CD14-positive monocyte (primary cell): ENCODE results near the gene SMAD9. TPM values are rescaled to one million over a fixed set of nuclear protein-coding genes. Genes with fewer than 3 reads are reported as not detected.

Source experiments
- DNase-seq, 3 donors: peaks; one replicate each; pipeline ENCODE4 v3.0.0-alpha.2; 2011 to 2022
- H2AFZ ChIP-seq: 2 replicates; pipeline ENCODE4 v1.6.0; 2012; ENCODE audit warnings: mild to moderate bottlenecking, low read depth, low read length, inconsistent platforms; ENCODE audit not compliant: insufficient read depth, poor library complexity, severe bottlenecking
- H3K27ac ChIP-seq, 2 donors: 1 replicate in 1 of 2; 2 replicates in 1 of 2; pipeline ENCODE4 v1.5.1; 2012 to 2013; ENCODE audit warnings: low read length in 2 of 2, control low read depth in 1 of 2, inconsistent platforms in 1 of 2, low read depth in 1 of 2, mild to moderate bottlenecking in 1 of 2
- H3K27me3 ChIP-seq, 2 donors: one replicate each; pipeline versions ENCODE4 v1.6.0 to v1.6.1; 2011 to 2013; ENCODE audit warnings: low read length in 2 of 2; ENCODE audit not compliant: control insufficient read depth in 2 of 2, insufficient read depth in 2 of 2
- H3K36me3 ChIP-seq, 2 donors: replicated peaks in 1 of 2; 1 replicate in 1 of 2; 2 replicates in 1 of 2; pipeline versions ENCODE4 v1.5.1 to v1.6.1; 2012 to 2013; ENCODE audit warnings: low read length in 2 of 2, control low read depth in 1 of 2, inconsistent platforms in 1 of 2, mild to moderate bottlenecking in 1 of 2; ENCODE audit not compliant: insufficient read depth in 2 of 2, control insufficient read depth in 1 of 2
- H3K4me1 ChIP-seq, 2 donors: 1 replicate in 1 of 2; 2 replicates in 1 of 2; pipeline versions ENCODE4 v1.5.1 to v1.6.1; 2012 to 2013; ENCODE audit warnings: low read length in 2 of 2, control low read depth in 1 of 2, inconsistent platforms in 1 of 2, mild to moderate bottlenecking in 1 of 2, moderate library complexity in 1 of 2; ENCODE audit not compliant: insufficient read depth in 2 of 2, control insufficient read depth in 1 of 2
- H3K4me2 ChIP-seq: replicated peaks from 2 replicates; pipeline ENCODE3; 2012; ENCODE audit warnings: low read length, moderate library complexity, mild to moderate bottlenecking; ENCODE audit not compliant: poor library complexity, severe bottlenecking; ENCODE audit errors: extremely low read depth
- H3K4me3 ChIP-seq, 3 experiments: fragments of 200-600 bp in 1 of 3; sonication (generic) in 1 of 3; replicated peaks in 1 of 3; 1 replicate in 2 of 3; 2 replicates in 1 of 3; pipeline ENCODE4 v1.5.1; 2011 to 2013; ENCODE audit warnings: low read length in 3 of 3, mild to moderate bottlenecking in 3 of 3, control low read depth in 2 of 3, low read depth in 2 of 3, inconsistent platforms in 1 of 3, moderate library complexity in 1 of 3
- H3K79me2 ChIP-seq: 2 replicates; pipeline ENCODE4 v1.6.0; 2012; ENCODE audit warnings: mild to moderate bottlenecking, control low read depth, inconsistent platforms, low read length, moderate library complexity; ENCODE audit not compliant: insufficient read depth
- H3K9ac ChIP-seq: 2 replicates; pipeline ENCODE4 v1.6.0; 2017; ENCODE audit warnings: low read length, mild to moderate bottlenecking; ENCODE audit not compliant: insufficient read depth, poor library complexity, severe bottlenecking
- H3K9me3 ChIP-seq, 2 donors: replicated peaks in 1 of 2; 1 replicate in 1 of 2; 2 replicates in 1 of 2; pipeline versions ENCODE4 v1.5.1 to v1.6.1; 2012 to 2013; ENCODE audit warnings: low read length in 2 of 2, control low read depth in 1 of 2; ENCODE audit not compliant: control insufficient read depth in 1 of 2, insufficient read depth in 1 of 2
- H4K20me1 ChIP-seq: 2 replicates; pipeline ENCODE4 v1.6.0; 2012; ENCODE audit warnings: mild to moderate bottlenecking, low read length, control low read depth, moderate library complexity; ENCODE audit not compliant: insufficient read depth
- H3K27ac Mint-ChIP-seq, 7 donors: one replicate each; pipeline ENCODE4 v1.8.0; 2020; ENCODE audit warnings: mild to moderate bottlenecking in 7 of 7, mixed read lengths in 7 of 7, moderate library complexity in 6 of 7, inconsistent platforms in 2 of 7
- H3K27me3 Mint-ChIP-seq, 3 donors: one replicate each; pipeline ENCODE4 v1.8.0; 2021 to 2022; ENCODE audit warnings: low read depth in 3 of 3, mild to moderate bottlenecking in 3 of 3, mixed read lengths in 3 of 3, moderate library complexity in 3 of 3, inconsistent platforms in 1 of 3
- H3K36me3 Mint-ChIP-seq, 2 donors: one replicate each; pipeline ENCODE4 v1.8.0; 2020; ENCODE audit warnings: mixed read lengths in 2 of 2, inconsistent platforms in 1 of 2, mild to moderate bottlenecking in 1 of 2
- H3K4me1 Mint-ChIP-seq: one replicate; pipeline ENCODE4 v1.8.0; 2020; ENCODE audit warnings: mild to moderate bottlenecking, mixed read lengths
- H3K4me3 Mint-ChIP-seq, 2 donors: one replicate each; pipeline ENCODE4 v1.8.0; 2020; ENCODE audit warnings: mild to moderate bottlenecking in 2 of 2, mixed read lengths in 2 of 2, moderate library complexity in 1 of 2
- H3K9me3 Mint-ChIP-seq, 7 donors: one replicate each; pipeline ENCODE4 v1.8.0; 2020 to 2022; ENCODE audit warnings: mixed read lengths in 7 of 7, mild to moderate bottlenecking in 6 of 7, moderate library complexity in 6 of 7, inconsistent platforms in 2 of 7
- WGBS: methylation state at CpG from one replicate; pipeline ENCODE4 v1.1.5; 2013; ENCODE audit warnings: missing lambda C conversion rate; ENCODE audit not compliant: insufficient coverage; 5-methylcytosine and 5-hydroxymethylcytosine counted together
- intact Hi-C, 2 donors: fragments of 100-400 bp; cut with micrococcal nuclease; formaldehyde crosslinking; loops; one replicate each; pipeline versions ENCODE4 v1.15.0 to v1.15.1; 2023
- polyA plus RNA-seq, 3 donors: library from polyadenylated mRNA; depleted of rRNA in 1 of 3; unstranded in 2 of 3; stranded (reverse) in 1 of 3; fragments of 300-500 nt in 2 of 3; fragments of >200 nt in 1 of 3; fragmentation: Illumina TruSeq in 2 of 3; gene quantifications; 1 replicate in 2 of 3; 2 replicates in 1 of 3; pipeline ENCODE4 v1.2.3, GENCODE V29; 2012 to 2021
- TF ChIP-seq, protein P1 (sequence below): fragments of 200-600 bp; IDR thresholded peaks from one replicate; pipeline ENCODE4 v1.8.0; 2022; ENCODE audit warnings: antibody characterized with exemption, mild to moderate bottlenecking

The SMAD9 gene
- polyA plus RNA-seq, 3 donors: not detected

DNA sequence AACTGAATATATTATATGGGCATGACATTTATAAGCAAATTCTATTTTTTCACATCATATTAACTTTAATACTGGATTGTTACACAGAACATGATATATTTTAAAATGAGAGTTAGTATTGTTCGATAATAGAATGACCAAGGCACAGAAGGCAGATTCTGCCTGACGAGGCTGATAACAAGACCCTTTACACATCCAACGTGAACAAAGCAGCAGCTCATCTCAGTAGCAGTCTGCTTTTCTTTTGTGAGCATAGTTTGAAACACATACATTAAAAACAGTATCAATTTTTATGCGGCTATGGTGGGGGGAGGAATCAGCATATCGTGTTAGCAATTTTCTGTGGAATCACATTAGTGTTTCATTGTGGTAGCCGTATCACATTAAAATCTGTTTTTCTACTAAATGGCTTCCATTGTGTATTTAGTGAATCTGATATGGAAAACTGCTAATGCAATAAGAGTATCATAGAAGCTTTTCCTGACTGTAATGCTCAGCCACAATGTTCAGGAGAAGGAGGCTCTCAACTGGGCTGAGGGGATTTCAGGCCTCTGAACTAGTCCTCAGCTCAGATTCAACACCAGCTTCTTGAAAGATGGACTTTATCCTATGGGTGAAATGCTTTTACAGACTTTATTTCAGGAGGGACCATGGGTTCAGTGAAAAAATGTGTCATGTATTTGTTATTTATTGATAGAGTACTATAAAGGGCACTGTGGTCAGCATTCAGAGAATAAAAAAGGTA lies 4.0 kb downstream of the SMAD9 start:
- Histone ChIP-seq H3K9me3 (no peaks in the 10 kb centered on the region), H3K27ac (no peak overlapping the region), H3K9ac (no peak overlapping the region), H3K27me3 (peaks cover 42 to 44% of the 10 kb centered on the region in 2 donors), H3K79me2 (no peaks in the 10 kb centered on the region), H3K36me3 (no peaks in the 10 kb centered on the region), H3K4me1 (peaks cover 3 to 5% of the 10 kb centered on the region in 2 donors), H4K20me1 (no peaks in the 10 kb centered on the region), H3K4me2 (no peak overlapping the region), H2AFZ (no peak overlapping the region), H3K4me3 (no peak overlapping the region)
- no peak overlapping the region for H3K4me3 Mint-ChIP-seq
- TF ChIP-seq, protein P1, sequence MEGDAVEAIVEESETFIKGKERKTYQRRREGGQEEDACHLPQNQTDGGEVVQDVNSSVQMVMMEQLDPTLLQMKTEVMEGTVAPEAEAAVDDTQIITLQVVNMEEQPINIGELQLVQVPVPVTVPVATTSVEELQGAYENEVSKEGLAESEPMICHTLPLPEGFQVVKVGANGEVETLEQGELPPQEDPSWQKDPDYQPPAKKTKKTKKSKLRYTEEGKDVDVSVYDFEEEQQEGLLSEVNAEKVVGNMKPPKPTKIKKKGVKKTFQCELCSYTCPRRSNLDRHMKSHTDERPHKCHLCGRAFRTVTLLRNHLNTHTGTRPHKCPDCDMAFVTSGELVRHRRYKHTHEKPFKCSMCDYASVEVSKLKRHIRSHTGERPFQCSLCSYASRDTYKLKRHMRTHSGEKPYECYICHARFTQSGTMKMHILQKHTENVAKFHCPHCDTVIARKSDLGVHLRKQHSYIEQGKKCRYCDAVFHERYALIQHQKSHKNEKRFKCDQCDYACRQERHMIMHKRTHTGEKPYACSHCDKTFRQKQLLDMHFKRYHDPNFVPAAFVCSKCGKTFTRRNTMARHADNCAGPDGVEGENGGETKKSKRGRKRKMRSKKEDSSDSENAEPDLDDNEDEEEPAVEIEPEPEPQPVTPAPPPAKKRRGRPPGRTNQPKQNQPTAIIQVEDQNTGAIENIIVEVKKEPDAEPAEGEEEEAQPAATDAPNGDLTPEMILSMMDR: no peak
- peaks cover 0 to 5% (median 3%) of the 10 kb centered on the region in 7 donors for H3K9me3 Mint-ChIP-seq
- peaks cover 9% of the 10 kb centered on the region for H3K4me1 Mint-ChIP-seq
- peaks cover 41 to 55% (median 43%) of the 10 kb centered on the region in 3 donors for H3K27me3 Mint-ChIP-seq
- no peak overlapping the region for H3K27ac Mint-ChIP-seq
- intact Hi-C loops: no loop called here
- DNase-seq: no peak
- H3K36me3 Mint-ChIP-seq: peaks cover 0 to 3% of the 10 kb centered on the region in 2 donors
- WGBS: no CpG with 5 or more reads among the region's 6 CpGs

DNA sequence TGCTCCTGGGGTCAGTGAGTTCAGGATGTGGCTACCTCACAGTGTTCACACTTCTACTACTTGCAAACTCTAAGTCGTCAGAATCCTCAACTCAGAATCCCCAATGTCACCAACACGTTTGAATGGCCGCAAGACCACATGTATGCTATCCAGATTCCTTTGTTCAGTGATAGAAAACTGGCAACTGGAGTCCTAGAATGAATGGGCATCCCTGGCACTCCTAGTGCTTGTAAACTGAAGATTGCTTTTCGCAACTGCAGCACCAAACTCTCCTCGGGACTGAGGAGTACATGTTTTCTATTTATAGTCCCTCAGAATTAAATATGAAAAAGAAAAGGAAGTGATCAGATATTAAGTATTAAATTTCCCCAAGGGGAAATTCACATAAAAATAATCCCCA lies 4.9 kb downstream of the SMAD9 start:
- WGBS: 84% methylated on average over 3 of the region's 5 CpGs
- H3K27ac Mint-ChIP-seq: no peak overlapping the region

More for the DNA sequence above, 4.9 kb downstream of the SMAD9 start:
- Histone ChIP-seq H3K79me2 (no peaks in the 10 kb centered on the region), H3K27me3 (peaks cover 35 to 37% of the 10 kb centered on the region in 2 donors), H3K36me3 (no peaks in the 10 kb centered on the region), H2AFZ (no peak overlapping the region), H4K20me1 (no peaks in the 10 kb centered on the region), H3K9me3 (no peaks in the 10 kb centered on the region), H3K4me3 (no peak overlapping the region), H3K4me1 (peaks cover 3 to 5% of the 10 kb centered on the region in 2 donors), H3K4me2 (no peak overlapping the region), H3K27ac (no peak overlapping the region), H3K9ac (no peak overlapping the region)
- H3K9me3 Mint-ChIP-seq: peaks cover 0 to 3% (median 0%) of the 10 kb centered on the region in 7 donors
- intact Hi-C loops: no loop called here
- H3K4me1 Mint-ChIP-seq: peaks cover 7% of the 10 kb centered on the region
- DNase-seq: no peak
- H3K36me3 Mint-ChIP-seq: no peaks in the 10 kb centered on the region
- TF ChIP-seq, protein P1: no peak
- H3K27me3 Mint-ChIP-seq: peaks cover 37 to 46% (median 38%) of the 10 kb centered on the region in 3 donors
- no peak overlapping the region for H3K4me3 Mint-ChIP-seq
